ENCODE results near the gene HSDL1.

The HSDL1 gene

DNA sequence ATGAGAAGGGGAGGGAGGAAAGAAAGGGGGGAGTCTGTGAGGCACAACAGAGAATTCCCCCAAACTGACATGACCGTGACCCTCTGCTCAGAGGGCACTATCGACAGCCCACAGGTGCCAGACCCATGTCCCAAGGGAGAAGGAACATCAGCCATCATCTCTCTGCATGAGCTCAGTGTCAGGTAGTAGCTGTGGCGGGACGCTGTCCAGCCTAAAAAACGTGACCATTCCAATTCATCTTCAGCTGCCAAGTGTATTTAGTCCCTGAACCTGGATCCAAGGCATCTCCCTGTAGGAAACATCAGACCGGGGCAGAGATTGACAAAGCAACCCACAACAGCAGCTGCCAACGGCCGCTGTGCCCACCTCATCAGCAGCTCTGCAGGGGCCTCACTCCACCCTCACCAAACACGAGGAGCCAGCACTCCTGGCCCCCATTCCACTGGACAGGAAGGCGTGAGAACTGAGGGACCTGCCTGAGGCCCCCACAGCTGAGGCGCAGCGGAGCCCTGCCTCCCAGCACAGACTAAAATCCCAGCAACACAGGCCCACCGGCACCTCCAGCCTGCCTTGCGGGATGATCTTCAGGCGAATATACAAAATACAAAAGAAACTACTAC, 33.3 kb upstream of the HSDL1 start:
- in situ Hi-C loops (cut with MboI; ENCODE audit: low sequenced_read_pairs) = loop anchor here (25.0 kb wide), 1 partner anchor 216 kb away; the partner anchor contains the start of genes NECAB2 and OSGIN1

DNA sequence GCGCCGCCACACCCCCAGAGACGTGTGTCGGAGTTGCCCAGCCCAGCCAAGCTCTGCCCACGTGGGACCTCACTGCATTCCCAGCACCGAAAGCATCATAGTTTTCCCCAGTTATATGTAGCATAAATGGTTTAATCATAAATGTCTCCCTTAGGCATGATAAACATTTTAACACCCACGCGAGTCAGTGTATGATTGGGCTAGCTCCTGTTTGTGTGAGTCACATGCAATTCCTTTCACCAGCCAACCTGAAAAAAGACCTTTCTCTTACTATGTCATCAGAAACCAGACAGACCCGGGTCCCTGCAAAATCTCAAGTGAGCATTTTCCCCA, 32.7 kb upstream of the HSDL1 start:
- in situ Hi-C loops (cut with MboI; ENCODE audit: low sequenced_read_pairs) = loop anchor here (25.0 kb wide), 1 partner anchor 215 kb away; the partner anchor contains the start of genes NECAB2 and OSGIN1

DNA sequence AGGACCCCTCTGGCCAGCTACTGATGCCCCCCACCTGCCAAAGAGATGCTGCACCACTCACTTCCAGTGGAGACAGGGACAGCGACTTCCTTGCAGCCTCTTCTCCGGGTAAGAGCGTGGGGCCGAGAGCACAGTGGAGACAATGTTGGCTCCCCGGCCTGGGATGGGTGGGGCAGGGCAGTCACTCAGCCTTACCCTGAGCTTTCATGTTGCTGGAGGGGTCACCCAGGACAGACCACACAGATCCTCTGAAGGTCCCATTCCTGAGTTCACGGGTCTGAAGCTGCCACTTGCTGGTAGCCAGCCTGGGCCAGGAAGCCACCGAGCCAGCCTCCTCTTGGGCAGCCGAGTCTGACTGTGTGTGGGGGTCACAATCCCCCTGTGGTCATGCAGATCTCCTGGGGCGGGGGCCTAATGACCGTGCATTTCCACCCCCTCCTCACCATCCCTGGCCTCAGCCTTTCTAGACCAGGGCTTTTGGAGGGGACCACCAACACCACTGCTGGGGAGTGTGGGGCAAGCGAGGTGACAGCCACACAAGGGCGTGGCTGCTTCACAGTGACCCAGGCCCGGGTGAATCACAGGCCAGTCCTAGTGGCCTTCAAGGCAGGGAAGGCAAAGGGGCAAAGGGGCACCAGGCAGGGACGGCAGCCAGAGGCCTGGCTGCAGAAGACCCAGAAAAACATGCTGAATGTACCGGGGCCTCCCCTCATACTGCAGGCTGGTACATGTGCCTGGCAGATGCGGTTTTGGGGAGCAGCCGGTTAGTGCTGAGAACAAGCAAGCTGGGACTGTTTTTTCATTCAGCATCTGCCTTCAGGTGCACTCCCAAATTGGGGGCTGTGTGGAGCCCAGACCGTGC, 31.4 kb upstream of the HSDL1 start:
- in situ Hi-C loops (cut with MboI; ENCODE audit: low sequenced_read_pairs) = loop anchor here (25.0 kb wide), 1 partner anchor 214 kb away; the partner anchor contains the start of genes NECAB2 and OSGIN1

DNA sequence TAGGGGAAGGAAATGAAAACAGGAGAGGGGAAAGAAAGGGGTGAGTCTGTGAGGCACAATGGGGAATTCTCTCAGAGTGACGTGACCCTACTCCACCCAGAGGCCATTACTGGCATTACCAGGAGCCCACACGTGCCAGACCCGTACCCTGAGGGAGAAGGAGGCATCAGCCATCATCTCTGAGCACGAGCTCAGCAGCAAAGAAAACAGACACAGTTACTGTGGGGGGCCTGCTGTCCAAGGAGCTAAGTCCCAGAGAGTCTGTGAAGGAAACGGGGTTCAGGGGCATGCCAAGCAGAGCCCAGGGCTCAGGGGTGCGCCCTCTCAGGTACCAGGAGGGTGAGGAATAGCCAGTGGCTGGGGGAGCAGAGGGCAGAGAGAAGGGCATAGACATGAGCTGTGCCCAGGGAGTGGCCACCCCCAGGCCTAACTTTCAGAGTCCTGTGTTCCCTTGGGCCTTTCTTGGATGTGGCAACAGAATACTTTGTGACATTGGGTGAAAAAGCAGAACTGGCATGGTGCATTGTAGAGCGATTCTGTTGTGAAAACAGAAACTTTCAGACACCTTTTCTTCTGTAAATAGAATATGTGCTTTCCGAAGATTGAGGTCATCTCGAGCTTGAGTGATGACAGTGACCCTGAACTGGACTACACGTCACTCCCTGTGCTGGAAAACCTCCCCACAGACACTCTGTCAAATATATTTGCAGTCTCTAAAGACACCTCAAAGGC, 30.5 kb upstream of the HSDL1 start:
- in situ Hi-C loops (cut with MboI; ENCODE audit: low sequenced_read_pairs) = loop anchor here (25.0 kb wide), 1 partner anchor 213 kb away; the partner anchor contains the start of genes NECAB2 and OSGIN1

DNA sequence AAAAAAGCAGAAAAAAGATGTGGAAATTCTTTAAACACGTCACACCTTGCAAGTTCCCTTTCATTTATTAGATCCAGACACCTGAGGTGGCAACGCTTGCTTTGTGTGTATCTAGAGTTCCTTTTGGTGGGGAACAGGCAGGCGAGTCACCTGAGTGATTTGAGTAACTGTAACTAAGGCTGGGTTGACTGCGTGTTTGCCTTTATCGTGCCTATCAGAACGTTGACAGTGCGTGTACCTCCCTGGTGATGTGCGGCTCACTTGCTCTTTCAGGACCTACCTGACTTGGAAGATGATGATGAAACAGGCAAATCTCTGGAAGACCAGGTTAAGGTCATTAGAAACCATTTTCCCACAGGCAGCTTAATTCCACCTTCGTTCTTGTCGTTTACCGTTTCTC, 29.4 kb upstream of the HSDL1 start:
- in situ Hi-C loops (cut with MboI; ENCODE audit: low sequenced_read_pairs) = no loop called here

DNA sequence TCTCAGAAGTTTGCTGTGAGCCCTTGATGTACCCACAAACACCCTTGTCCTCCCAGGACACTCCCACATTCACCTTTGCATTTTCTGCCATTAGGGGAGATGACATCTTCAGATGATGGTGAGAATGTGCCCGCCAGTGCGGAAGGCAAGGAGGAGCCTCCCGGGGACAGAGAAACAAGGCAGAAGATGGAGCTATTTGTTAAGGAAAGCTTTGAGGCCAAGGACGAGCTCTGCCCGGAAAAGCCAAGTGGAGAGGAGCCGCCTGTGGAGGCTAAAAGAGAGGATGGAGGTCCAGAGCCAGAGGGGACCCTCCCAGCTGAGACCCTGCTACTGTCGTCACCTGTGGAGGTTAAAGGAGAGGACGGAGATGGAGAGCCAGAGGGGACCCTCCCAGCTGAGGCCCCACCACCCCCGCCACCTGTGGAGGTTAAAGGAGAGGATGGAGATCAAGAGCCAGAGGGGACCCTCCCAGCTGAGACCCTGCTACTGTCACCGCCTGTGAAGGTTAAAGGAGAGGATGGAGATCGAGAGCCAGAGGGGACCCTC, 24.9 kb upstream of the HSDL1 start:
- in situ Hi-C loops (cut with MboI; ENCODE audit: low sequenced_read_pairs) = no loop called here

DNA sequence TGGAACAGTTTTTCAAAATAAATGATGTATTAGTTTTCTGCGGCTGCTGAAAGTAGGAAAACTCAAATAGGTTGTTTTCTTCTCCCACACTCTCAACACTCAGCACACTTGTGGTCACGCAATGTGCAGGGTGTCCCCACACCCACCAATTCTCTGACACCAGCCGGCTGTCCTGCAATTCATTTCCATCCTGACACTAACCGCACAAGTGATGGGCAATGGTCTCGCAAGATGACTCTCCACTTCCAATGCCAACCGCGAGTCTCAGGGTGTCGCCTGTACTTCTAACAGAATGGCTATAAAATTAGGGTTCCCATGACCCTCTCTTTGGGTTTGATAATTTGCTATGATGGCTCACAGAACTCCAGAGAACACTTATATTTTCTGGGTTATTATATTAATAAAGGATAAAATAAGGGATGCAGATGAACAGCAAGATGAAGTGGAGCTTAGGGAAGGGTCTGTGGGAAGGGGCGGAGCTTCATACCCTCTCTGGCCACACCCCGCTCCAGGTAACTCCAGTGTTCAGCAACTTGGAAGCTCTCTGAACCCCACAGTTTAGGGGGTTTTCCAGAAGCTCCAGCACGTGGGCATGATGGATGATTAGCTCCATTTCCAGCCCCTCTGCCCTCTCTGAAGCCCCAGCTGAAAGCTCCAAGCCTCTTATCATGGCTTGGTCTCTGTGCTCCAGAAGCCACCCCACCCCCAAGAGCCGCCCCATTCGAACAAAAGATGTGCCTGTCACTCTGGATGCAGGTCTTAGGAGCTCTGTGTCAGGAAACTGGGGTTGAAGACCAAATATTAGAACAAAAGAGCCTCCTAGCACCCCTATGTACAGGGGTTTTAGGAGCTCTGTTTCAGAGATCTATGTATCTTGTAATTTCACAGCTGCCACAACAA, 22.1 kb upstream of the HSDL1 start:
- in situ Hi-C loops (cut with MboI; ENCODE audit: low sequenced_read_pairs) = no loop called here

DNA sequence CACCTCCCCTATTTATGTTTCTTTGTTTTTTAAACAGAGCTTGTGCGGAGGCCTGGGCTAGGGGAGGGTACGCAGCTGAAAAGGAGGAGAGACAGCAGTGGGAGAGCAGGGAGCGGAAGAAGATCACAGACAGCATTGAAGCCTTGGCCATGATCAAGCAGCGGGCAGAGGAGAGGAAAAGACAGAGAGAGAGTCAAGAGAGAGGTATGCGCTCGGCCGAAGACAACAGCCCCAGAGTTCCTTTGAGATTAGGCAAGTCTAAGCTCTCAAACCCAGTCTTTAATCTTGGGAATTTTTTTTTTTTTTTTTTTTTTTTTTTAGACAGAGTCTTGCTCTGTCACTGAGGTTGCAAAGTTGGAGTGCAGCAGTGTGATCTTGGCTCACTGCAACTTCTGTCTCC, 20.8 kb upstream of the HSDL1 start:
- in situ Hi-C loops (cut with MboI; ENCODE audit: low sequenced_read_pairs) = no loop called here

DNA sequence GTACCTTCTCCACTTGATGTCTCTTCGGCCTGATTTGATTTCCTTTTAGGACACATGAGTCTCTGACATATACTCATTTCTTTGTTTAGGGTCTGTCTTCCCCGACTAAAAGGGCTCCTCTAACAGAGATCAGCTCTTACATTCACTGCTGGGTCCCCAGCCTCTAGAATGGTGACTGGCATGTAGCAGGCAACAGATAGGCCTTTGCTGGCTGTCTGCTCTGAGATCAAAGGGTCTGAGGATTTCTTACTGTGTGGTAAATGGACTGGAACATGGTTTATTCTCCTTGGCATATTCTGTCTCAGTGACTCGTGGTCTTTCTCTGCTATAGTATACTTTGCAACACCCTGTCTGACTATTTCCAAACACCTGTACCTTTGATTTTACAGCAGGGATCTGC, 16.8 kb upstream of the HSDL1 start:
- in situ Hi-C loops (cut with MboI; ENCODE audit: low sequenced_read_pairs) = no loop called here

DNA sequence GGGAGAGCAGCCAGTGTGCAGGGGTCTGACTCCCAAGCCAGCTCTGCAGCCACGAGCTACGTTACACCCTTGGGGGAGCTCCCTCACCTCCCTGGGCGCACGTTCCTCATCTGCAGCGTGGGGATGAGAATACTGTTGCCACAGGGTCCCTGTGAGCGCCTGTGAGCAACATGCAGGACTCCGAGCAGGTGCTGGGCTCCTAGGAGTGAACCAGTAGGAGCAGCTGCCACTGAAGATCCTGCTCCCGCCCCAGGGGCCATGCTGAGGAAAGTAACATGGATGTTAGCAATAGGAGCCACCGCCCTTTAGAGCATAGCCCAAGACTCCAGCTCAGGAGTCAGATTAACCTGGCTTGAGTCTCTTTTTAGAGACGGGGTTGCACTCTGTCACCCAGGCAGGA, 16.1 kb upstream of the HSDL1 start:
- in situ Hi-C loops (cut with MboI; ENCODE audit: low sequenced_read_pairs) = no loop called here

DNA sequence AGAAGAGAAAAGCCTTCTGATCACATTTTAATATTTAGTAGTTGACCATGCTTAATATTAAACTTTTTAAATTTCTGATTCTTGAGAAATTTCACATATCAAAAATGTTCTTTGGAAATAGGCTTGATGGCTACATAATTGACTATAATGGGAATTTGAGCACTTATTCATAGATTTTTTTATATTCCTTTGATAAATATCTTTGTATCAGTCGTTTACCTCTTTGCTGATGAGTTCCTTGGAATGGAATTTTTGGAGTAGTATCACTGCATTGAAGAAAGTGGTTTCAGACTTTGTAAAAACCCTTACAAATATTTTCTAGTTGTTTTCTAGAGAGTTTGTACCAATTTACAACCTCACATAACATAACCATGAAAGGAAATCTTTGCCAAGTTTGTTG, 14.8 kb upstream of the HSDL1 start:
- in situ Hi-C loops (cut with MboI; ENCODE audit: low sequenced_read_pairs) = no loop called here

DNA sequence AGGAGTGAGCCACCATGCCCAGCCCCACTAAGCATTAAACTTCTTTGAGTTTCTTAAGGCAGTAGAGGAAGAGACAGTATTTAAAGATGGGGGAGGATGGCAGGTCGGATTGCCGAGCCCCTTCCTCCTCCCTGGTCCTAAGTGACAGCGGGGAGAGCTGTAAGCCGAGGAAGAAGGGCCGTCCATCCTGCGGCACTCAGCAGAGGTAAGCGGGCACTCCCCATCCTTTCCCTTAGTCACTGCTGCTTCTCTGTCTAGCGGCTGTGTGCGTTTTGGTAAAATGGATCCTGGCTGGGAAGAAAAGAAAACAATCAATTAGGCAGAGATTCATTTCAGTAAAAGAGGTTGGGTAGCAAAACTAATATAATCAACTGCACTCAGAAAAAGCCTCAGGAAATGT, 14.0 kb upstream of the HSDL1 start:
- in situ Hi-C loops (cut with MboI; ENCODE audit: low sequenced_read_pairs) = no loop called here

DNA sequence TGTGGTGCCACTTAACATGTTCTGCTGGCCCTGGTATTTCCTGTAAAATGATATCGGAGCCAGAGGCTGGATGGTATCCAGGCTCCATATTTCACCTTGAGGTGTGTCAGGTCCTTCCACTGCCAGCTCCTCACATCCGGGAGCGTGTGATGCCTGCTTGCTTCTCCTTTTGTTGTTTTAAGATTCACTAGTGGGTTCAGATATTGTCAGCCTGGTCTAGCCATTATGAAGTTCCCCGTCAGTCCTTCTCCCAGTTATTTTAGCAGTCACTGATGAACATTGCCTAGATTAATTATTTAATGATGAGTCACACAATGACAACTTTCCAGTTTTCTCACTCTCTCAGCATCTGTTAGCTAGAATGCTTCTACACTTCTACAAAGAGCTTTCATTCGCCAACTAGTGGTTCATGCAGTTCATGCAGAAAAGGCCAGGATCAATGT, 11.4 kb upstream of the HSDL1 start:
- in situ Hi-C loops (cut with MboI; ENCODE audit: low sequenced_read_pairs) = no loop called here

DNA sequence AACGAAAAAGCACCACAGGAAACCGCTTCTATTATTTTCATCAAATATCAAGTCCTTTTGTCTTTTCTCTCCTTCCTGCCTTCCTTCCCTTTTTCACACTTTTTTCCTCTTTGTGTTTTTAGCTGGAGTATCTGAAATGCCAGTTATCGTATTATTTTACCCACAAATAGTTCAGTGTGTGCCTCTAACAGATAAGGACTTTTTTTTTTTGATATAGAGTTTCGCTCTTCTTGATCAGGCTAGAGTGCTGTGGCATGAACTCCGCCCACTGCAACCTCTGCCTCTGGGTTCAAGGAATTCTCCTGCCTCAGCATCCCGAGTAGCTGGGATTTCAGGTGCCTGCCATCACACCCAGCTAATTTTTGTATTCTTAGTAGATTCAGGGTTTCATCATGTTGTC, 10.8 kb upstream of the HSDL1 start:
- in situ Hi-C loops (cut with MboI; ENCODE audit: low sequenced_read_pairs) = no loop called here

DNA sequence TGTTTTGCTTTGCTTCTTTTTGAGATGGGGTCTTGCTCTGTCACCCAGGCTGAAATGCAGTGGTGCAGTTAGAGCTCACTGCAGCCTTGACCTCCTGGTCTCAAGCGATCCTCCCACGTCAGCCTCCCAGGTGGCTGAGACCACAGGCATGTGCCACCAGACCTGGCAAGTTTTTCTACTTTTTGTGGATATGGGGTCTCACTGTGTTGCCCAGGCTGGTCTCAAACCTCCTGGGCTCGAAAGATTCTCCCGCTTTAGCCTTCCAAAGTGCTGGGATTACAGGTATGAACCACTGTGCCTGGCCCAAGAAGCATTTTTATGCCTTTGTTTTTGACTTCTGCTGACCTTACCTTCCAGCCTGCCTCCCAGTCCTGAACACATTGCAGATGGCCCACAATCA, 10.2 kb upstream of the HSDL1 start:
- in situ Hi-C loops (cut with MboI; ENCODE audit: low sequenced_read_pairs) = no loop called here

DNA sequence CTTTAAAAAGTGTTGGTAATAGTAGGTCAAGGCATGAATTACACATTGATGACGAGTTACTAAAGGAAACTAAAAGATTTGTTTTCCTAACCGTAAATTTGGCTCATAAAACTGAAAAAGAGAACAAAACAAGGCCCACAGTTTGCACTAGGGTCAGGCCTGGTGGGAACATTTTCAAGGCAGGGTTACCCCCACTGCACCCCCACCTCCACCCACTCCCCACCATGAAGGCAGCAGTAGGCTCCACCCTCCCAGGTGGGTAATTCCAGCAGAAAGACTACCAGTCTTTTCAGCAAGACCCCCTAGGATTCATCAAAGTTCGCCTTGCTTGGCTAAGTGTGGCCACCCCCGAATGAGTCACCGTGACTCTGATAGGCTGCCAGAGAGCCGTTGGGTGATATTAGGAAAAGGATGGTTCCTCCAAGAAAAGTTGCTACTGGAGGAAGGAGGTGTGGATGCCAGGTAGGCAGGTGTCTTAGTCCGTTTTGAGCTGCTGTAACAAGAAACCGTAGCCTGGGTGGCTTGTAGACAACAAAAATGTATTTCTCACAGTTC, 8.8 kb upstream of the HSDL1 start:
- in situ Hi-C loops (cut with MboI; ENCODE audit: low sequenced_read_pairs) = no loop called here

DNA sequence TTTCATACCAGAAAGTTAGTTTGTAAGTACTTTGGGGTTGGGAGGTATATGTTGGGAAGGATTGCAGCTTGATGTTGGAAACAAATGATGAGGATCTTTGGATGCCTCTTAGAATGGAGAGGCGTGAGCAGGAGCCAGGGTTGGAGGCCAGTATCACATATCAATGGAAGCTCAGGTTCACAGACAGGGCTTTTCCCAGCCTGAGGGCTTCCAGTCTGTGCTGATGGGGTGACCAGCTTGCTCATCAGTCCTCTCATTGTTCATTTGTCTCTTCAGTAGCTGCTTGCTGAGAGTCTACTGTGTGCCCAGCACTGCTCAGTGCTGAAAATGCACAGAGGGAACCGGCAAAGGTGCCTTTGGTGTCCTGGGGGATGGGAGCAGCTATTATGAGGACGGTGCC, 5.9 kb upstream of the HSDL1 start:
- in situ Hi-C loops (cut with MboI; ENCODE audit: low sequenced_read_pairs) = no loop called here

DNA sequence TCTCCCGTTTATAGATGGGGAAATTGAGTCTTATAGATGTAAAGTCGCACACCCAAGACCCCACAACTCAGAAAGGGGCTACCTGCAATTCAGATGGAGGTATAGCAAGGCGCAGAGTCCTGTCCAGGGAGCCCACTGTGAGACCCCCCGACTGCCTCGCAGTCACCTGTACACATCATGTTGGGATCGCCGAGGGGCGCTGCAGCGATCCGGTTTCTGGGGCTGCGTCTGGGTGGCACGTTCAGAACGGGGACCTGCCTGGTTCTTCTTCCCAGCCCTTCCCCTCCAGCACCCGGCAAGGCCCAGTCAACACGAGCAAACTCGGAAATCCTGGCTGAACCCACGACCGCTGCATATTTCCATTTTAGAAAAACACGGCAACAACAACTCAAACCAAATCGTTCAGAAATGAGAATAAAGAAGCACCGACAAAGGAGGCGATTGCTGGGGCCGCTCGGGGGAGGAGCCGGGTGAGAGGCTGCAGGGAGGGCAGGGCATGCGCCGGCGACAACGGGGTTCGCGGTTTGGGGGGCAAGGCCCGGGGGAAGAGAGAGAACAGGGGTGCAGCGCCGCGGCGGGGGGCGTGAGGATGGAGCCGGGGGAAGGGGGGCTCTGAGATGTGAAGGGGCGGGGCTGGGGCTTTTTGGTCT, 643 bp downstream of the HSDL1 start:
- in situ Hi-C loops (cut with MboI; ENCODE audit: low sequenced_read_pairs) = no loop called here

DNA sequence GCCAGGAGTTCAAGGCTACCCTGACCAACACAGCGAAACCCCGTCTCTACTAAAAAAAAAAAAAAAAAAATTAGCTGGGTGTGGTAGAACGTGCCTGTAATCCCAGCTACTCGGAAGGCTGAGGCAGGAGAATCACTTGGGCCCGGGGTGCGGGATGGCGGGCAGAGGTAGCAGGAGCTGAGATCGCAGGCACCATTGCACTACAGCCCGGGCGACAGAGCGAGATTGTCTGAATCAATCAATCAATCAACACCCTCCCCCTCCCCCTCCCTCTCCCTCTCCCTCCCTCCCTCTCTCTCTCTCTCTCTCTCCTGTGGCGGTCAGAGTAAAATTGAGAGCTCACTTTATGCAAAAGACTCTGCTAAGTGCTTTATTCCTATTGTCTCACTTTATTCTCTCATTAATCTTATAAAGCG, 1.2 kb downstream of the HSDL1 start:
- in situ Hi-C loops (cut with MboI; ENCODE audit: low sequenced_read_pairs) = no loop called here

DNA sequence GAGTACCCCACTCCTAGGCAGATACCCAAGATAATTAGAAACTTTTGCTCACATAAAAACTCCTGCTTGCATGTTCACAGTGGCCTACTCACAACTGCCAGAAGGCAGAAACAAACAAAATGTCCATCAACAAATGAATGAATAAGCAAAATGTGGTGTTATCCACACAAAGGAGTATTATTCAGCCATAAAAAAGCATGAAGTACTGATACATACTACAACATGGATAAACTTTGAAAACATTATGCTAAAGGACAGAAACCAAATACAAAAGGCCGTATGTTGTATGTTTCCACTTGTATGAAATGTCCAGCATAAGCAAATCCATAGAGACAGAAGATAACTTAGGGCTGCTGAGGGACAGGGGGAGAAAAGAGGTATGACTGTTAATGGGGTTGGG, 1.9 kb downstream of the HSDL1 start:
- in situ Hi-C loops (cut with MboI; ENCODE audit: low sequenced_read_pairs) = no loop called here

Data from HL-60/S4 treated with retinoic acid at 250 ng/mL for 4 days and 3 days (cell line).